ENCODE measurements around the gene ABTB2. TPM values are rescaled to one million over a fixed set of nuclear protein-coding genes. Genes with fewer than 3 reads are reported as not detected.

ABTB2 gene
- polyA plus RNA-seq, 1 of the 3 experiments (the other 2 are of a cell fraction): 7.8 TPM

DNA sequence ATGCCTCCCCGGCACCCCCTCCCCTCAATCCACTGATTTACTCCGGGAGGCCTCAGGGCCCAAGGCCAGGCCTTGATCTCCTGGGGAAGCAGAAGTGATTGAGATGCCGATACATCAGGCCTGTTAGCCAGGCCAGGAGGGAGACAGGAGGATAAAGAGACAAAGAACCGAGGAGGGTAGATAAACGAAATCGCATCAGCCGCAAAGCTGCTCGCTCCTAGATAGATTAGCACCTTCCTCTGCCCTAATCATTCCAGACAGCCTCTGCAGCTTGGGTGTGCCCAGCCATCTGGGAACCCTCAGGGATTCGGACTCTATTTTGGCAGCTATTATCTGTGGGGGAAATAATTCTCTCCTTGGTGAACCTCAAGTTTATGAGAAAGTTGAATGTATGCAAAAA is 121.2 kb downstream of the ABTB2 start (continued):
- TF ChIP-seq REST (IDR thresholded peaks at IDR 0.05; ENCODE audit: low read depth, low read length): no peak

DNA sequence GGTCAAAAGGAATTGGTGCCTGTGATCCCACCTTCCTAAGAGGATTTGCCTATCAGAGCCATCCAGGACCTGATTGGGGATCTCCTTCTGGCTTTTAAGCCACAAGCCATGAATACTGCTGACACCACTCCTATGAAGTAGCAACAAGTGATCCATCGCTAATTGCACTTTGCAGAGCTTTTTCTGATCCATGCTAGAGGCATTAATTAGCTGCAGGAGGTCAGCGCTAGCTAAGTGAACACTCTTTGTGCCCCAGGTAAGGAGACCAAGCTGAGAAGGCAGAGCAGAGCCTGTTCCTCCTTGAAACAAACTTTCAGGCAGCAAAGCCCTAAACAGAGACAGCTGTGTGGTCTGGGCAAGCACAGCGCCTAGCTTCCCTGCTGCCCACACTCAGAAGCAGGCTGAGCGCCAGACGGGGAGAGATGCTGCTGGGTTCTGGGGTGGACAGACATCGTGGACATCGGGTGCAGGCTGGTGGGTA is 122.2 kb downstream of the ABTB2 start:
- H3K9me2 ChIP-seq: no peaks in the 10 kb centered on the region
- H3K4me2 ChIP-seq: no peak overlapping the region
- ChIA-PET POLR2A (no interaction called here), CTCF (interaction anchor here (1.0 to 2.3 kb wide), 4 partner anchors 11 to 122 kb away, joined by 4 to 11 read pairs (median 6); partner anchors contain the start of gene ABTB2)
- DNase-seq: no peak
- no peak overlapping the region for H3K27ac ChIP-seq (ENCODE audit: low read depth in 2 of 2, low read length in 1 of 2)
- 97% methylated on average over 7 of the region's 7 CpGs for WGBS (ENCODE audit: low lambda C conversion rate)
- H3K79me2 ChIP-seq (ENCODE audit: insufficient read depth): no peaks in the 10 kb centered on the region
- H4K20me1 ChIP-seq (ENCODE audit: insufficient read depth): no peaks in the 10 kb centered on the region
- no peak overlapping the region for H2AFZ ChIP-seq (ENCODE audit: low read depth)
- no peaks in the 10 kb centered on the region for H3F3A ChIP-seq (replicated peaks; ENCODE audit: insufficient read depth)
- H3K4me1 ChIP-seq (ENCODE audit: control insufficient read depth in 1 of 2, insufficient read depth in 2 of 2, low read depth in 1 of 2, low read length in 1 of 2): peaks cover 9 to 13% of the 10 kb centered on the region in 2 experiments; a peak in 2 of 4 replicates
- no peak overlapping the region for H3K9ac ChIP-seq
- H3K36me3 ChIP-seq (replicated peaks in 1 of 2; ENCODE audit: control insufficient read depth in 1 of 2, insufficient read depth in 2 of 2, low read length in 1 of 2): no peaks in the 10 kb centered on the region
- no peaks in the 10 kb centered on the region for H3K27me3 ChIP-seq (ENCODE audit: insufficient read depth)
- TF ChIP-seq PBX3 (IDR thresholded peaks at IDR 0.05) (no peak), RFX5 (IDR thresholded peaks at IDR 0.05; ENCODE audit: low read length) (no peak), SMC3 (IDR thresholded peaks at IDR 0.05; ENCODE audit: low read depth, low read length) (no peak), REST (IDR thresholded peaks at IDR 0.05; ENCODE audit: low read depth, low read length) (no peak), TCF12 (IDR thresholded peaks at IDR 0.05) (no peak), MXI1 (IDR thresholded peaks at IDR 0.05; ENCODE audit: low read depth, low read length) (no peak), SIN3A (IDR thresholded peaks at IDR 0.05; ENCODE audit: borderline replicate concordance, low read depth, low read length) (no peak), ZBTB33 (IDR thresholded peaks at IDR 0.05; ENCODE audit: borderline replicate concordance, low read depth) (no peak), NFIC (IDR thresholded peaks at IDR 0.05; ENCODE audit: borderline replicate concordance) (no peak), FOXJ3 (CRISPR knock-in tag; IDR thresholded peaks at IDR 0.05) (no peak), GATA2 (CRISPR knock-in tag; IDR thresholded peaks at IDR 0.05) (no peak), RCOR1 (IDR thresholded peaks at IDR 0.05; ENCODE audit: low read length) (no peak), FOXM1 (IDR thresholded peaks at IDR 0.05; ENCODE audit: low read depth) (no peak), RXRA (IDR thresholded peaks at IDR 0.05; ENCODE audit: borderline replicate concordance, low read depth) (no peak)
- TF ChIP-seq, protein P1, sequence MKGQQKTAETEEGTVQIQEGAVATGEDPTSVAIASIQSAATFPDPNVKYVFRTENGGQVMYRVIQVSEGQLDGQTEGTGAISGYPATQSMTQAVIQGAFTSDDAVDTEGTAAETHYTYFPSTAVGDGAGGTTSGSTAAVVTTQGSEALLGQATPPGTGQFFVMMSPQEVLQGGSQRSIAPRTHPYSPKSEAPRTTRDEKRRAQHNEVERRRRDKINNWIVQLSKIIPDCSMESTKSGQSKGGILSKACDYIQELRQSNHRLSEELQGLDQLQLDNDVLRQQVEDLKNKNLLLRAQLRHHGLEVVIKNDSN (IDR thresholded peaks at IDR 0.05; ENCODE audit: borderline replicate concordance, low read depth): no peak
- no peaks in the 10 kb centered on the region for H3K9me3 ChIP-seq
- H3K4me3 ChIP-seq (ENCODE audit: low read depth in 2 of 2, low read length in 1 of 2): no peak overlapping the region

Measured in SK-N-SH (cell line).